ENCODE data around the gene FBXL16.

Gene FBXL16

DNA sequence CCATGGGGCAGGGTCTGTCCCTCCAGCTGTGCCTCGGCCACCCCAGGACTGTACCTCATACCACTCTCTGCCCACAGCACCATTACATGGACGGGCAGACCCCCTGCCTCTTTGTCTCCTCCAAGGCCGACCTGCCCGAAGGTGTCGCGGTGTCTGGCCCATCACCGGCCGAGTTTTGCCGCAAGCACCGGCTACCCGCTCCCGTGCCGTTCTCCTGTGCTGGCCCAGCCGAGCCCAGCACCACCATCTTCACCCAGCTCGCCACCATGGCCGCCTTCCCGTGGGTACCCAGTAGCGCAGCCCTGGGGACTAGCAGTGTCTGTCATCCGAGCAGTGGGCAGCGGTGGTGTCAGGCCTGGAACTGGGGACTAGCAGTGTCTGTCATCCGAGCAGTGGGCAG lies 32.8 kb downstream of the FBXL16 start:
- H3K4me2 ChIP-seq (ENCODE audit: low read length) = no peak overlapping the region
- H3K27me3 ChIP-seq (ENCODE audit: control insufficient read depth, insufficient read depth, low read length) = no peaks in the 10 kb centered on the region
- no peaks in the 10 kb centered on the region for H3K36me3 ChIP-seq (ENCODE audit: control insufficient read depth, insufficient read depth, low read length)
- no peak overlapping the region for H3K4me3 ChIP-seq (ENCODE audit: low read depth, low read length)
- H2AFZ ChIP-seq = no peak overlapping the region
- H3K4me1 ChIP-seq = peaks cover 3% of the 10 kb centered on the region
- H3K79me2 ChIP-seq = no peaks in the 10 kb centered on the region
- TF ChIP-seq, protein P1, sequence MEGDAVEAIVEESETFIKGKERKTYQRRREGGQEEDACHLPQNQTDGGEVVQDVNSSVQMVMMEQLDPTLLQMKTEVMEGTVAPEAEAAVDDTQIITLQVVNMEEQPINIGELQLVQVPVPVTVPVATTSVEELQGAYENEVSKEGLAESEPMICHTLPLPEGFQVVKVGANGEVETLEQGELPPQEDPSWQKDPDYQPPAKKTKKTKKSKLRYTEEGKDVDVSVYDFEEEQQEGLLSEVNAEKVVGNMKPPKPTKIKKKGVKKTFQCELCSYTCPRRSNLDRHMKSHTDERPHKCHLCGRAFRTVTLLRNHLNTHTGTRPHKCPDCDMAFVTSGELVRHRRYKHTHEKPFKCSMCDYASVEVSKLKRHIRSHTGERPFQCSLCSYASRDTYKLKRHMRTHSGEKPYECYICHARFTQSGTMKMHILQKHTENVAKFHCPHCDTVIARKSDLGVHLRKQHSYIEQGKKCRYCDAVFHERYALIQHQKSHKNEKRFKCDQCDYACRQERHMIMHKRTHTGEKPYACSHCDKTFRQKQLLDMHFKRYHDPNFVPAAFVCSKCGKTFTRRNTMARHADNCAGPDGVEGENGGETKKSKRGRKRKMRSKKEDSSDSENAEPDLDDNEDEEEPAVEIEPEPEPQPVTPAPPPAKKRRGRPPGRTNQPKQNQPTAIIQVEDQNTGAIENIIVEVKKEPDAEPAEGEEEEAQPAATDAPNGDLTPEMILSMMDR (IDR thresholded peaks at IDR 0.05) = no peak
- no peak overlapping the region for H3K9ac ChIP-seq
- H3K27ac ChIP-seq = no peak overlapping the region
- H3K9me3 ChIP-seq (ENCODE audit: control insufficient read depth, low read length) = no peaks in the 10 kb centered on the region

DNA sequence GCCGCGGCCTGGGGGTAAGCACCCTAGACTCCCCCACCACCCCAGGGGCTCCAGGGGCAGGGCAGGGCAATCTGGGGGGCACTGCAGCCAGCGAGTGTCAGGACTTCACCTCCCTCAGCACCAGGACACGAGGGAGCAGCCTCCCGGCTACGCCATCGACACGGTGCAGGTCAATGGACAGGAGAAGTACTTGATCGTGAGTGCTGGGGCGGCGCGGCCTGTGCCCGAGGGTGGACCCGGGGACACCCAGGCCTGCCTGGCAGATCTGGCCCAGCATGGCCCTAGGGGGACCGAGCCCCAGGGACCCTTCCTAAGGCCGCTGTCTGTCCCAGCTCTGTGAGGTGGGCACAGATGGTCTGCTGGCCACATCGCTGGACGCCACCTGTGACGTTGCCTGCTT lies 33.2 kb downstream of the FBXL16 start:
- Histone ChIP-seq H3K9me3 (ENCODE audit: control insufficient read depth, low read length) (no peaks in the 10 kb centered on the region), H3K27ac (no peak overlapping the region), H3K4me1 (peaks cover 7% of the 10 kb centered on the region), H3K4me2 (ENCODE audit: low read length) (no peak overlapping the region), H3K79me2 (peaks cover under 1% of the 10 kb centered on the region), H3K36me3 (ENCODE audit: control insufficient read depth, insufficient read depth, low read length) (no peaks in the 10 kb centered on the region), H3K9ac (no peak overlapping the region), H3K27me3 (ENCODE audit: control insufficient read depth, insufficient read depth, low read length) (no peaks in the 10 kb centered on the region), H3K4me3 (ENCODE audit: low read depth, low read length) (no peak overlapping the region), H2AFZ (no peak overlapping the region)
- TF ChIP-seq, protein P1 (IDR thresholded peaks at IDR 0.05) = no peak

DNA sequence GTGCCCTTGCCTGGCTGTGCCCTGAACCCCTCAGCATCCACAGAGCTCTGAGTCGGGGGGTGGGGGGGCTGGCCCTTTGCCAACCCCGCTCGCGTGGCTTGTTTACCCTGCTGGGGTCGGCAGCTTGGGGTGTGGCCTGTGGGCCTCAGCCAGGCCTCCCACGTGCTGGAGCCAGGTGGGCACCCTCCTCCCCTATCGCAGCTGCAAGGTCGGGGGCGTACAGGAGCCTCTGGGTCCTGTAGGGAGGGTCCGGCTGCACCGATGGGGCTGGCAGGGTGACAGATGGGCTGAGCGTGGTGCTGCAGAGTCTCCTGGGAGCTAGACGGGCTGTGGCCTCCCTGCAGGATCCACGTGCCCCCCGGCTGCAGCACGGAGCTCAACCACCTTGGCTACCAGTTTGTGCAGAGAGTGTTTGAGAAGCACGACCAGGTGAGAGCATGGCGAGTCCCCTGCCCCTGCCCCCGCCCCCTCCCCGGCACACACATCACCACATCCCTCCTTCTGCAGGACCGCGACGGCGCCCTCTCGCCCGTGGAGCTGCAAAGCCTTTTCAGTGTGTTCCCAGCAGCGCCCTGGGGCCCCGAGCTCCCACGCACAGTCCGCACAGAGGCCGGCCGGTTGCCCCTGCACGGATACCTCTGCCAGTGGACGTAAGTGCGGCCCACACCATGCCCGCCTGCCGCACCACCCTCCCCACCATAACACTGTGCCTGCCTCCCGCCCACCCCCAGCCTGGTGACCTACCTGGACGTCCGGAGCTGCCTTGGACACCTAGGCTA lies 34.1 kb downstream of the FBXL16 start:
- Histone ChIP-seq H3K4me2 (ENCODE audit: low read length) (no peak overlapping the region), H2AFZ (no peak overlapping the region), H3K9me3 (ENCODE audit: control insufficient read depth, low read length) (no peaks in the 10 kb centered on the region), H3K4me3 (ENCODE audit: low read depth, low read length) (no peak overlapping the region), H3K36me3 (ENCODE audit: control insufficient read depth, insufficient read depth, low read length) (no peaks in the 10 kb centered on the region), H3K4me1 (peaks cover 10% of the 10 kb centered on the region), H3K9ac (no peak overlapping the region), H3K79me2 (peaks cover 5% of the 10 kb centered on the region), H3K27me3 (ENCODE audit: control insufficient read depth, insufficient read depth, low read length) (no peaks in the 10 kb centered on the region), H3K27ac (no peak overlapping the region)
- TF ChIP-seq, protein P1 (IDR thresholded peaks at IDR 0.05) = no peak

DNA sequence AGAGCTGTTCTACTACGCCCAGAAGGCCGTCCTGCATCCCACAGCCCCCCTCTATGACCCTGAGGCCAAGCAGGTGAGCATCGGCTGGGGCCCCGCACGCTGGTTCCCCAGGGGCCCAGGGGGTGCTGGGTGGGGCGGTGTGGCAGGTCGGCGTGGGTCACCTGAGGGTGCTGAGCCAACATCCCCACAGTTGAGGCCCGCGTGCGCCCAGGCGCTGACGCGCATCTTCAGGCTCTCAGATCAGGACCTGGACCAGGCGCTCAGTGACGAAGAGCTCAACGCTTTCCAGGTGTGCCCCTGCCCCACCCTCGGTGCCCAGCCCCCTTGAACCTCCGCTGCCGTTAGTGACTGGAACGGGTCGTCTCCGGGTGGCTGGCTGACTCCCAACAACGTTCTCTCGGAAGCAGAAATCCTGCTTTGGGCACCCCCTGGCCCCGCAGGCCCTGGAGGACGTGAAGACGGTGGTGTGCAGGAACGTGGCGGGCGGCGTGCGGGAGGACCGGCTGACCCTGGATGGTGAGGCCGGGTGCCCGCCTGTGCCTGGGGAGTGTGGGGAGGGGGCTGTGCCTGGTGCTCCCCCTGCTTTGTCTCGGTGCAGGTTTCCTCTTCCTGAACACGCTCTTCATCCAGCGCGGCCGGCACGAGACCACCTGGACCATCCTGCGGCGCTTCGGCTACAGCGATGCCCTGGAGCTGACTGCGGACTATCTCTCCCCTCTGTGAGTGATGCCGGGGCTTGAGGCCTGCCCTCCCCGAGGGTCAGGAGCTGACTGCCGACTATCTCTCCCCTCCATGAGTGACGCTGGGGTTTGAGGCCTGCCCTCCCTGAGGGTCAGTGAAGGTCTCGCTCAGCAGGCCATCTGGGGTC lies 34.9 kb downstream of the FBXL16 start:
- no peak overlapping the region for H3K4me3 ChIP-seq (ENCODE audit: low read depth, low read length)
- H3K4me1 ChIP-seq = peaks cover 10% of the 10 kb centered on the region
- peaks cover 5% of the 10 kb centered on the region for H3K79me2 ChIP-seq
- H3K9ac ChIP-seq = no peak overlapping the region
- TF ChIP-seq, protein P1 (IDR thresholded peaks at IDR 0.05) = no peak
- no peak overlapping the region for H3K27ac ChIP-seq
- no peaks in the 10 kb centered on the region for H3K27me3 ChIP-seq (ENCODE audit: control insufficient read depth, insufficient read depth, low read length)
- no peak overlapping the region for H3K4me2 ChIP-seq (ENCODE audit: low read length)
- no peaks in the 10 kb centered on the region for H3K9me3 ChIP-seq (ENCODE audit: control insufficient read depth, low read length)
- H3K36me3 ChIP-seq (ENCODE audit: control insufficient read depth, insufficient read depth, low read length) = no peaks in the 10 kb centered on the region
- no peak overlapping the region for H2AFZ ChIP-seq

All from parathyroid adenoma (tissue), 2 donors.